RKO (cell line): Measurements from ENCODE around the gene CARD6.
"Not testable (repeated sequence)": the region's sequence is repeated elsewhere in the genome, so short reads cannot be mapped to it uniquely, and the experiment has no call there.

Experiments used
- DNase-seq: peaks from one replicate; pipeline ENCODE4 v3.0.0-alpha.2; 2016; ENCODE audit warnings: low spot score

CARD6 gene

GRCh38 chr5:40875958-40876357, 34.8 kb downstream of the CARD6 start:
- no peak for DNase-seq

GRCh38 chr5:40877371-40877988, 36.3 kb downstream of the CARD6 start:
- DNase-seq, result no peak

- peak; percentile 70 for DNase-seq
Measured at GRCh38 chr5:40879163-40879942, 38.2 kb downstream of the CARD6 start.

- no peak for DNase-seq
Measured at GRCh38 chr5:40882291-40882690, 41.1 kb downstream of the CARD6 start.

- not testable (repeated sequence) for DNase-seq
Measured at GRCh38 chr5:40883051-40883450, 41.9 kb downstream of the CARD6 start.

- DNase-seq, result not testable (repeated sequence)
Measured at GRCh38 chr5:40895440-40896425, 54.6 kb downstream of the CARD6 start.

- peak; percentile 63 for DNase-seq
Measured at GRCh38 chr5:40904205-40904993, 63.2 kb downstream of the CARD6 start.

- DNase-seq, result no peak
Measured at GRCh38 chr5:40904994-40905306, 63.8 kb downstream of the CARD6 start.

GRCh38 chr5:40906351-40906751, 65.2 kb downstream of the CARD6 start:
- DNase-seq, result no peak

- no peak for DNase-seq
Measured at GRCh38 chr5:40909264-40909663, 68.1 kb downstream of the CARD6 start, which contains the start of gene C7. Gene C7, plus strand, starts transcription at chr5:40909497. Its CDS starts 114 bp downstream, at chr5:40909611.

- no peak for DNase-seq
Measured at GRCh38 chr5:40909723-40910122, 68.6 kb downstream of the CARD6 start.
